CD4-positive, alpha-beta T cell treated with Interleukin-17A for 1 hour (primary cell): Measurements from ENCODE around the gene PI4KA.
A peak's percentile ranks its signal among the peaks of the same experiment; 100 is the strongest.
"Not testable (repeated sequence)": the region's sequence is repeated elsewhere in the genome, so short reads cannot be mapped to it uniquely, and the experiment has no call there.

ENCODE experiments used
- DNase-seq: peaks from one replicate; pipeline ENCODE4 v3.0.0-alpha.2; 2020

Gene PI4KA

GRCh38 chr22:20717981-20718380, 140.6 kb downstream of the PI4KA start:
- DNase-seq = not testable (repeated sequence)

GRCh38 chr22:20717213-20717866, 141.3 kb downstream of the PI4KA start:
- not testable (repeated sequence) for DNase-seq

GRCh38 chr22:20713116-20713515, 145.5 kb downstream of the PI4KA start:
- DNase-seq = not testable (repeated sequence)

GRCh38 chr22:20709966-20710365, 148.6 kb downstream of the PI4KA start:
- DNase-seq = not testable (repeated sequence)

- DNase-seq = not testable (repeated sequence)
Measured at GRCh38 chr22:20707549-20708118, 151.0 kb downstream of the PI4KA start.

- DNase-seq = peak; percentile 16
Measured at GRCh38 chr22:20703816-20704609, 154.6 kb downstream of the PI4KA start.

GRCh38 chr22:20703414-20703806, 155.2 kb downstream of the PI4KA start:
- not testable (repeated sequence) for DNase-seq

- peak; percentile 95 for DNase-seq
Measured at GRCh38 chr22:20702546-20703413, 155.8 kb downstream of the PI4KA start.

- peak; percentile 35 for DNase-seq
Measured at GRCh38 chr22:20702175-20702545, 156.5 kb downstream of the PI4KA start.

- DNase-seq = peak; percentile 14
Measured at GRCh38 chr22:20701680-20702136, 156.9 kb downstream of the PI4KA start.

GRCh38 chr22:20700347-20700746, 158.3 kb downstream of the PI4KA start:
- DNase-seq = not testable (repeated sequence)

GRCh38 chr22:20699856-20700255, 158.8 kb downstream of the PI4KA start:
- not testable (repeated sequence) for DNase-seq

GRCh38 chr22:20697481-20698113, 161.0 kb downstream of the PI4KA start:
- peak; percentile 91 for DNase-seq

- DNase-seq = not testable (repeated sequence)
Measured at GRCh38 chr22:20696056-20696455, 162.6 kb downstream of the PI4KA start.

GRCh38 chr22:20695205-20695604, 163.4 kb downstream of the PI4KA start:
- DNase-seq = not testable (repeated sequence)

GRCh38 chr22:20694256-20694655, 164.4 kb downstream of the PI4KA start:
- not testable (repeated sequence) for DNase-seq

- not testable (repeated sequence) for DNase-seq
Measured at GRCh38 chr22:20692926-20693325, 165.7 kb downstream of the PI4KA start.

GRCh38 chr22:20690586-20691317, 167.9 kb downstream of the PI4KA start:
- not testable (repeated sequence) for DNase-seq

GRCh38 chr22:20687356-20688172, 171.0 kb downstream of the PI4KA start:
- not testable (repeated sequence) for DNase-seq

GRCh38 chr22:20685764-20686163, 172.8 kb downstream of the PI4KA start:
- DNase-seq = not testable (repeated sequence)
